ENCODE measurements around the gene BDKRB2. TPM values are rescaled to one million over a fixed set of nuclear protein-coding genes. Genes with fewer than 3 reads are reported as not detected.
A peak's percentile ranks its signal among the peaks of the same experiment; 100 is the strongest.

BDKRB2 gene
- total and polyA plus RNA-seq, 2 of the 13 experiments (the other 11 are each of a cell fraction or from before 2014, with no cell fraction given), result 0.03 TPM; not detected in 1

GRCh38 chr14:96191841-96192462 lies 12.7 kb upstream of the BDKRB2 start:
- no peak for DNase-seq (ENCODE audit: low spot score)
- H3K4me2 ChIP-seq (ENCODE audit: low read depth, low read length), result no peak overlapping the region
- H3K9ac ChIP-seq (ENCODE audit: insufficient read depth, low read depth, low read length), result no peak overlapping the region
- H3K27me3 ChIP-seq (ENCODE audit: control insufficient read depth in 1 of 2, insufficient read depth in 2 of 2, low read length in 2 of 2), result peaks cover 0 to 3% of the 10 kb centered on the region in 2 experiments; a peak in 4 of 5 replicates
- intact Hi-C loops (cut with micrococcal nuclease; ENCODE audit: unreplicated experiment) (no loop called here), in situ Hi-C loops (cut with HindIII; ENCODE audit: extremely low pct_ligation_motif_present, low pct_unique_long_range_greater_than_20kb) (no loop called here)
- no peaks in the 10 kb centered on the region for H3K36me3 ChIP-seq (replicated peaks in 1 of 2; ENCODE audit: control insufficient read depth in 1 of 2, insufficient read depth in 2 of 2, low read length in 2 of 2)
- H3K4me3 ChIP-seq (replicated peaks in 1 of 3; ENCODE audit: insufficient read depth in 1 of 3, low read depth in 2 of 3, low read length in 3 of 3), result no peak overlapping the region
- no peak overlapping the region for H2AFZ ChIP-seq (ENCODE audit: low read length)
- peaks cover 28% of the 10 kb centered on the region for H3K4me1 ChIP-seq (ENCODE audit: insufficient read depth, low read length)
- H3K27ac ChIP-seq (ENCODE audit: extremely low read length, insufficient read depth, low read length), result no peak overlapping the region
- no peaks in the 10 kb centered on the region for H4K20me1 ChIP-seq (ENCODE audit: insufficient read depth, low read length)
- WGBS (ENCODE audit: low lambda C conversion rate), result 28% methylated on average over 3 of the region's 3 CpGs
- ATAC-seq, result peak; percentile 37; the same call in 1 of the 3 replicates
- H3K79me2 ChIP-seq (ENCODE audit: insufficient read depth, low read length), result no peaks in the 10 kb centered on the region
- BruUV-seq (replicated peaks), result no TSS peak
- POLR2A ChIA-PET, result no interaction called here
- CTCF ChIA-PET (ENCODE audit: low intra/inter-chr PET ratio, low total read pairs), result no interaction called here
- no peaks in the 10 kb centered on the region for H3K9me3 ChIP-seq (ENCODE audit: low read length)
- no peak for FAIRE-seq
- TF ChIP-seq, protein P1, sequence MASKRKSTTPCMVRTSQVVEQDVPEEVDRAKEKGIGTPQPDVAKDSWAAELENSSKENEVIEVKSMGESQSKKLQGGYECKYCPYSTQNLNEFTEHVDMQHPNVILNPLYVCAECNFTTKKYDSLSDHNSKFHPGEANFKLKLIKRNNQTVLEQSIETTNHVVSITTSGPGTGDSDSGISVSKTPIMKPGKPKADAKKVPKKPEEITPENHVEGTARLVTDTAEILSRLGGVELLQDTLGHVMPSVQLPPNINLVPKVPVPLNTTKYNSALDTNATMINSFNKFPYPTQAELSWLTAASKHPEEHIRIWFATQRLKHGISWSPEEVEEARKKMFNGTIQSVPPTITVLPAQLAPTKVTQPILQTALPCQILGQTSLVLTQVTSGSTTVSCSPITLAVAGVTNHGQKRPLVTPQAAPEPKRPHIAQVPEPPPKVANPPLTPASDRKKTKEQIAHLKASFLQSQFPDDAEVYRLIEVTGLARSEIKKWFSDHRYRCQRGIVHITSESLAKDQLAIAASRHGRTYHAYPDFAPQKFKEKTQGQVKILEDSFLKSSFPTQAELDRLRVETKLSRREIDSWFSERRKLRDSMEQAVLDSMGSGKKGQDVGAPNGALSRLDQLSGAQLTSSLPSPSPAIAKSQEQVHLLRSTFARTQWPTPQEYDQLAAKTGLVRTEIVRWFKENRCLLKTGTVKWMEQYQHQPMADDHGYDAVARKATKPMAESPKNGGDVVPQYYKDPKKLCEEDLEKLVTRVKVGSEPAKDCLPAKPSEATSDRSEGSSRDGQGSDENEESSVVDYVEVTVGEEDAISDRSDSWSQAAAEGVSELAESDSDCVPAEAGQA (IDR thresholded peaks at IDR 0.05; ENCODE audit: low read depth), result no peak
- TF ChIP-seq, protein P1 (CRISPR knock-in tag; IDR thresholded peaks at IDR 0.05; ENCODE audit: borderline replicate concordance), result no peak
- TF ChIP-seq ZNF282 (IDR thresholded peaks at IDR 0.05; ENCODE audit: partially characterized antibody) (no peak), ATF5 (CRISPR knock-in tag; IDR thresholded peaks at IDR 0.05; ENCODE audit: low read depth) (no peak), JUNB (CRISPR knock-in tag; IDR thresholded peaks at IDR 0.05; ENCODE audit: borderline replicate concordance) (no peak), HCFC1 (IDR thresholded peaks at IDR 0.05; ENCODE audit: low read depth, low read length) (no peak), JUN (CRISPR knock-in tag; IDR thresholded peaks at IDR 0.05) (no peak), TRIM24 (CRISPR knock-in tag; IDR thresholded peaks at IDR 0.05) (no peak), ESRRA (CRISPR knock-in tag; IDR thresholded peaks at IDR 0.05; ENCODE audit: low read depth) (no peak), STAT5B (CRISPR knock-in tag; IDR thresholded peaks at IDR 0.05) (no peak)
- TF ChIP-seq, protein P2, sequence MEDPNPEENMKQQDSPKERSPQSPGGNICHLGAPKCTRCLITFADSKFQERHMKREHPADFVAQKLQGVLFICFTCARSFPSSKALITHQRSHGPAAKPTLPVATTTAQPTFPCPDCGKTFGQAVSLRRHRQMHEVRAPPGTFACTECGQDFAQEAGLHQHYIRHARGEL (CRISPR knock-in tag; IDR thresholded peaks at IDR 0.05), result no peak
- TF ChIP-seq, protein P3, sequence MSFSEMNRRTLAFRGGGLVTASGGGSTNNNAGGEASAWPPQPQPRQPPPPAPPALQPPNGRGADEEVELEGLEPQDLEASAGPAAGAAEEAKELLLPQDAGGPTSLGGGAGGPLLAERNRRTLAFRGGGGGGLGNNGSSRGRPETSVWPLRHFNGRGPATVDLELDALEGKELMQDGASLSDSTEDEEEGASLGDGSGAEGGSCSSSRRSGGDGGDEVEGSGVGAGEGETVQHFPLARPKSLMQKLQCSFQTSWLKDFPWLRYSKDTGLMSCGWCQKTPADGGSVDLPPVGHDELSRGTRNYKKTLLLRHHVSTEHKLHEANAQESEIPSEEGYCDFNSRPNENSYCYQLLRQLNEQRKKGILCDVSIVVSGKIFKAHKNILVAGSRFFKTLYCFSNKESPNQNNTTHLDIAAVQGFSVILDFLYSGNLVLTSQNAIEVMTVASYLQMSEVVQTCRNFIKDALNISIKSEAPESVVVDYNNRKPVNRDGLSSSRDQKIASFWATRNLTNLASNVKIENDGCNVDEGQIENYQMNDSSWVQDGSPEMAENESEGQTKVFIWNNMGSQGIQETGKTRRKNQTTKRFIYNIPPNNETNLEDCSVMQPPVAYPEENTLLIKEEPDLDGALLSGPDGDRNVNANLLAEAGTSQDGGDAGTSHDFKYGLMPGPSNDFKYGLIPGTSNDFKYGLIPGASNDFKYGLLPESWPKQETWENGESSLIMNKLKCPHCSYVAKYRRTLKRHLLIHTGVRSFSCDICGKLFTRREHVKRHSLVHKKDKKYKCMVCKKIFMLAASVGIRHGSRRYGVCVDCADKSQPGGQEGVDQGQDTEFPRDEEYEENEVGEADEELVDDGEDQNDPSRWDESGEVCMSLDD (CRISPR knock-in tag; IDR thresholded peaks at IDR 0.05; ENCODE audit: borderline replicate concordance), result no peak
- TF ChIP-seq, protein P4, sequence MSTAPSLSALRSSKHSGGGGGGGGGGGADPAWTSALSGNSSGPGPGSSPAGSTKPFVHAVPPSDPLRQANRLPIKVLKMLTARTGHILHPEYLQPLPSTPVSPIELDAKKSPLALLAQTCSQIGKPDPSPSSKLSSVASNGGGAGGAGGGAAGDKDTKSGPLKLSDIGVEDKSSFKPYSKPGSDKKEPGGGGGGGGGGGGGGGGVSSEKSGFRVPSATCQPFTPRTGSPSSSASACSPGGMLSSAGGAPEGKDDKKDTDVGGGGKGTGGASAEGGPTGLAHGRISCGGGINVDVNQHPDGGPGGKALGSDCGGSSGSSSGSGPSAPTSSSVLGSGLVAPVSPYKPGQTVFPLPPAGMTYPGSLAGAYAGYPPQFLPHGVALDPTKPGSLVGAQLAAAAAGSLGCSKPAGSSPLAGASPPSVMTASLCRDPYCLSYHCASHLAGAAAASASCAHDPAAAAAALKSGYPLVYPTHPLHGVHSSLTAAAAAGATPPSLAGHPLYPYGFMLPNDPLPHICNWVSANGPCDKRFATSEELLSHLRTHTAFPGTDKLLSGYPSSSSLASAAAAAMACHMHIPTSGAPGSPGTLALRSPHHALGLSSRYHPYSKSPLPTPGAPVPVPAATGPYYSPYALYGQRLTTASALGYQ (CRISPR knock-in tag; IDR thresholded peaks at IDR 0.05), result no peak
